TTC549 (cell line): ENCODE results near the gene SLCO4C1.

ENCODE experiments used
- FAIRE-seq: peaks from 2 replicates; lab custom pipeline; 2012; peaks lifted over from hg19 to GRCh38; lab: Jason Lieb, UNC

Gene SLCO4C1

DNA sequence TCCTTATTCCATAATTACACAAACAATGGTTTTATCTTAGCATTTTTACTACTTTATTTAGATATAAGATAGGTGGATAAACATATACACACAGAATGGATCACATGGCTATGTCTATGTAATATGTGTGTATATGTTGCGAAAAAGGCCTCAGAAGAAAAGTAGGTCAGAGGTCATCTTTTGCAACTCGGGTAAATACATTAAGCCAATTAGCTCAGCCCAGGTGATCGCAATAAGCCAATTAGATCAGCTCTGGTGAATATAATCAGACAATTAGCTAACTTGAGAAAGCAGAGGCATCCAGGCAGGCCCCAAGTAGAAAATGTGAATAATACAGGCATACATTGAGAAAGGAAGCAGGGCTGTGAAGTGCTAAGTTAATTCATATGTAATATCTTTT lies 24.3 kb downstream of the SLCO4C1 start:
- no peak for FAIRE-seq

DNA sequence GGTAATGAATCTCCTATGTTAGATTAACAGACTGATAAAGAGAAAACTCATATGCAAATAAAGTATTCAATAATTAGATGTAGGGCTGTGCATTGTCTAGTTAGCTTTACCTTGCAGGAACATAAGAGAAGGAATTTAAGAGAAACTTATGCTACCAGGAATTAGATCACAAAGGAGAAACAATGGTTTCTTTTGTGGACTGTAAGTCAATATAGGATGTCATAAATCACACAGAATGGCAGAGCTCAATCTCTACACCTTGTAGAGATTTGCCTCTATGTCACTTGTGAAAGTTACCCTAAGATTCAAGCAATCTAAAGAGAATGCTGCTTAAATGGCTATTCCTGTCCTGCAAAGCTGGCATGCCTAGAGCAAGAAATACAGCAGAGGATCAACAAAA lies 26.0 kb downstream of the SLCO4C1 start:
- no peak for FAIRE-seq

DNA sequence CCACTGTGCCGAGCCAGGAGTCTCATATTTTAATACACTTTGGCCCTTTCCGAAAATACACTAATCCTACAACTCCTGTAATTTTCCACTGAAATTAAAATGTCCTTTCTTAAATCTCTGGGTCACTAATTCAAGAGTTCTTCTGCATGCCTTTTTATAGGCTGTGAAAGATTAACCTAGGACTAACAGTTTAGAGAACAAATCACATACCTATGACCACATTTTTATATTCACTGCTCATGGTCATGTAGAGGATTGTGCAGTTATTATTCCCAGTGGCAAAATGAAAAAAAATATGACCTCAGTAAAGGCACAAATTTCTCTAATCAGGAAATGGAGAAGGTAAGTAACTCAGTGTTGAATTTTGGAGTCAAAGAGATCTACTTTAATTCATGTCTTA lies 33.4 kb downstream of the SLCO4C1 start:
- no peak for FAIRE-seq

DNA sequence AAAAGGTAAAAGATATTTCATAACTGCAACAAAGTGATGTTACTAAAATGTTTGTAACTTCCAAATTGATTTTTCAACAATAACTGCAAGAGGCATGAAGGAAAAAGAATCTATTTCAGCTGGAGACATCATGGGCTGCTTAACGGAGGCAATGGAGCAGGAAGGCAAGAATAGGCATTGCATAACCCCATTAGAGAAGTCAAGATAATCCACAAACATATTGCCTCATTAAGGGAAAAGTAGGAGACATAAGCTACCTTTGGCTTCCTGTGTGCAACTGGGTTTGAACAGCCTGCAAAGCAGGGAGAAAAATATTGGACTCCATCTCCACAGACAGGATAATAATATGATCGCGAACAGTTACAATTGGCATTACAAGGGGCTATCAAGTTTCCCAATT lies 46.7 kb downstream of the SLCO4C1 start:
- no peak for FAIRE-seq

DNA sequence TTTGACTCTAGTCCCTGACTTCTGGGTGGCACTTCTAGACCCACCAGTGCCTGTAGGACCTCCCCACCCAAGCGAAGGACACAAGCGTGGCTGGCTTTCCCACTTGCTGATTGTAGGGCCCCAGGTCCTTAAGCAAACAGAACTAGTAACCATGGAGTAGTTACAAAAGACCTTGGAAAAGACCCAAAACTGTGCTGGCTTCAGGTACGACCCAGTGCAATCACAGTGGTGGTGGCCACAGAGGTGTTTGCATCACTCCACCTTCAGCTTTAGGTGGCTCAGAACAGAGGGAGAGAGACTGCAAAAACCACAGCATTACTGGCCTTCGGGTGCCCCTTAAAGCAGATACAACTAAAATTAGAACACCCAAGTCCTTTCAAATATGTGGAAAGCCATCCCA lies 52.9 kb downstream of the SLCO4C1 start:
- FAIRE-seq = no peak

DNA sequence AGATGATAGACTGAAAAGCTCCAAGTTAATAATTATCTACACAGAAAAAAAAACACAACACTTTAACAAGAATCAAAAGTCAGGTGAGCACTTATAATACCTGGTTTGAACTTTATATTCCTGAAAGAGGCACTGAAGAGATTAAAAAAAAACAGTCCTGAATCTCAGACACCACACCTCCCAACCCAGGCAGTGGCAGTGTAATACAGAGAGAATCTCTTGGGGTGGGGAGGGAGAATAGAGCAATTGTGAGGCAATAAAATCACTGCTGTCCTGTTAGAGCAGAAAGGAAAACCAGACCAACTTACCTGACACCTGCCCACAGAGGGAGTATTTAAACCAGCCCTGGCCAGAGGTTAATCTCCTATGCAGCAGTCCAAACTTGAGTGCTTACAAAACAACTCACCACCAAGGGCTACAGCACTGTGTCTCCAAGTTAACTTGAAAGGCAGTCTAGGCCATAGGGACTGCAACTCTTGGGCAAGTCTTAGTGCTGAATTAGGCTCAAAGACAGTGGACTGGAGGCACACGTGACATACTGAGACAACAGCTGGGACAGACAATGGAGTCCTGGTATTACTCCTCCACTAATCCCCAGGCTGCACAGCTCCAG lies 54.2 kb downstream of the SLCO4C1 start:
- no peak for FAIRE-seq

DNA sequence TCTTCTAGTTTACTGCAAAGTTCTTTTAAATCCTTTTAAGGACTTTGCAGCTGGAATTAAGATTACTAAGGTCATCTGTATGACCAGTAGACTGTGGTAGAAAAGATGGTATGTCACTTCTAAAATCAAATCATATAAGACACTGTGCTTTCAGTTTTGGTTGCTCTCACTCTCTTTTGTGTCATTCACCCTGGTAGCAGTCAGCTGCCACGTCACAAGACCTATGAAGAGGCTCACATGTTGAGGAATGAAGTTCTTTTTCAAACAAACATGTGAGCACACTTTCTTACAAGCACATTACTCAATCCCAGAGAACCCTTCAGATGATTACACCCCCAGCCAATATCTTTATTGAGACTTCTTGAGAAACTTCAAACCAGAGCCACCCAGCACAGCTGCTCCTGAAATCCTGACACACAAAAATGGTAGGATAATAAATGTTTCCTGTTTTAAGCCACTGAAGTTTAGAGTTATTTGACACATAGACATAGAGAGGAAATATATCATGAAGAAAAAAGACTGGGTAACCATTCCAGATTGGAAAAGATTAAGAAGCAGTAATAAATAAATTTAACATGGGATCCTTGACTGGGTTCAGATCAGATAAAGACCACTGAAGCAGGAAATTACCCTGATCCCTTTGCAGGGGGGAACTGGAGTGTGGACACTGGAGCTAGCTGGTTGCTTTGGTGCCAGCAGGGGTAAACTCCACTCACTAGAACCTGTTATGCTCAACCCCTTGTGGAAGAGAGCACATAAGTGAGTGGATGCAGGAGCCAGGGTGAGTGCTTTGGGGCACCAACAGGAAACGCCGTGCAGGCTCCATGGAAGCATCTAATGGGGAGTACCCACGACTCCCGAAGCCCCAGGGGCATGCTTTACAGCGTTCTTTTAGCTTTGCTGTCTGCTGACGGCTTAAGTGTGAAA lies 64.1 kb downstream of the SLCO4C1 start:
- FAIRE-seq = no peak

DNA sequence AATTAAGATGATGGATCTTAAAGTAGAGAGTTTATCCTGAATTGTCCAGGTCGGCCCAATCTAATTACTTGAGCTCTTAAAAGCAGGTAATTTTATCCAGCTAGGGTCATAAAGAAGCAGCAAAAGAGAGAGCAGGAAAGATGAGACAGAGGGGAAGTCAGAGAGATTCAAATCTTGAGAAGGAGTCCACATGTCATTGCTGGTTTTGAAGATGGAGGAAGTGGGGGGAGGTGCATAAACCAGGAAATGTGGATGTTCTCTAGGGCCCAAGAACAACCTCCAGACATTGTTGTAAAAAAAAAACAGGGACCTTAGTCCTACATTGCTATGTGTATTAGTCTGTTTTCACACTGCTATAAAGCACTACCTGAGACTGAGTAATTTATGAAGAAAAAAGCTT lies 66.4 kb downstream of the SLCO4C1 start:
- FAIRE-seq = no peak

DNA sequence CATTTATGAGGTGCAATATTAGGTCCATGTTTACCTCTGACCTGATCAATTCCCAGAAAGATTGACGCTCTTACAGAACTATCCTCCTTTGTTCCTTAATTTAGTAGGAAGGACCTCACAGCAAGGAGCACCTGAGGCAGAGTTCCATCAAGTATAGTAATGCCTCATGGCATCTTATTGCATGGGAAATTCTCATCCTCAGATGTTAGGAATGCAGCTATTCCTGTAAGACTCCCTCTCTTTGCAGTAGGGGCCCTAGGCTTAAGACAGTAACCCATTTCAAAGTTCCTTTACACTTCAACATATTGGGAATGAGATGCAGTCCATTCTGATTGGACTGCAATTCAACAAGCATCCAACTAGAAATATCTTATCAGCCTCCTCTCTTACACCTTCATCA lies 69.8 kb downstream of the SLCO4C1 start:
- FAIRE-seq = no peak

DNA sequence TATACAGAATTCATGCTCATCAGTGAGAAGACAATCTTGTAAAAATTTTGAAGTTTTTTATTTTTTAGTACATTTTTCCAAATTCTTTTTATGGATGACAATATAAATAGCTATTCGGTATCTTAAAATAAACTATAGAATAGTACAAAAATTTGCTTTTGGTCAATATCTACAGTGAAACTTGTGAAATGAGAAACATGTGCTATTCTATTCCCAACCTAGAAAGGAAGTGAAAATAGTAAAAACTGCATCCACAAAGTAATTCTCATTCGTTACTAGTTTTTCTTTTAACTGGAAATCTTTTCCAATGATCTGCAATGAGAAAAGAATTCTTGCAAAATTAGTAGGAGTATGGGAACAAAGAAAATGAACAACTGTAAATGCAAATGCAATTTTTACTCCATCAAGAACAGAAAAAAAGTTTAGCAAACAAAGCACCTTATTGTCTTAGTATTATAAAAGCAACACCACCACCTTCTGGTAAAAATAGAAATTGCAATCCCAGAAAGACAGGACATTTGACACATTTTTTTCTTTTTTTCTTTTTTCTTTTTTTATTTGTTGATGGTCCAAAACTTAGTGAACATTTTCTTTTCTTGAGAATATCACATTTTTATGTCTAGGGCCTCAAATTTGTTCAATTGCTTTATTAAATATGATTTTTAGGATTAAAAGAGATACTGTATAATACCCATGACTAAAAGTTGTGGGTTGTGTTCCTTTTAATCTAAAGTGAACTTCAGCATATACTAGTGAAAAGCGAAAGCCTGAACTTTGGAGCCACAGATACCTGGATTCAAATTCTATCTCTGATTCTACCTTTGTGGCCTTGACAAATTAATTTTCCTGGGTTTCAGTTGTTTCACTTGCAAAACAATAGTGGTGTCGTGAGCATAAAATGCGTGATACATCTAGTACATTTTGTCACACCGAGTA lies 72.3 kb downstream of the SLCO4C1 start:
- peak; percentile 89 for FAIRE-seq

DNA sequence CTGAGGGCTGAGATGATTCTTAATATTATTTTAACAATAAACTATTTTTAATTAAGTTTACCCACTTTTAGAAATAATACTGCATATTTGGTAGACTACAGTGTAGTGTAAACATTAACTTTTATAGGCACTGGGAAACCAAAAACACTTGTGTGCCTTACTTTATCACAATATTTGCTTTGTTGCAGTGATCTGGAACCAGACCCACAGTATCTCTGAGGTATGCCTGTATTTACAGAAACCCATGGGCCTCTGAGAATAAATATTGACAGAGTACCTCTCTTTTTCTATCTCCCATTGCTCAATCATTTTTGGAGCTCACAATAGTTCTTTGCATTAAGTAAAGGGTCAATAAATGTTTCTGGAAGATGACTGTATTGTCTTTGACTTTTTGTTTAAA lies 73.3 kb downstream of the SLCO4C1 start:
- FAIRE-seq = no peak

DNA sequence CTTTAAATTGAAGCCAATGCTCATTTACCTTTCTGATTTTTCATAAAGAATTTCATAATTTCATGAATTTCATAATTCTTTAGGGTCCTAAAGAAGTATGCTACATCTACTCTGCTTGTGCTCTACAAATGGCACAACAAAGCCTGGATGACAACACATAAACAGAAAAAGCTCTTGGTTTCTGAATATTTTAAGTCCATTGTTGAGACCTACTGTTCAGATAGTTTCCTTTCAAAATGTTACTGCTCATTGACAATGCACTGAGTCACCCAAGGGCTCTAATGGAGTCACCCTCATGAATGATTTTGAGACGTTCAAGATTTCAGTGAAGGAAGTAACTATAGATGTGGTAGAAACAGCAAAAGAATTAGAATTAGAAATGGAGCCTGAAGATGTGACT lies 74.1 kb downstream of the SLCO4C1 start:
- FAIRE-seq = no peak

DNA sequence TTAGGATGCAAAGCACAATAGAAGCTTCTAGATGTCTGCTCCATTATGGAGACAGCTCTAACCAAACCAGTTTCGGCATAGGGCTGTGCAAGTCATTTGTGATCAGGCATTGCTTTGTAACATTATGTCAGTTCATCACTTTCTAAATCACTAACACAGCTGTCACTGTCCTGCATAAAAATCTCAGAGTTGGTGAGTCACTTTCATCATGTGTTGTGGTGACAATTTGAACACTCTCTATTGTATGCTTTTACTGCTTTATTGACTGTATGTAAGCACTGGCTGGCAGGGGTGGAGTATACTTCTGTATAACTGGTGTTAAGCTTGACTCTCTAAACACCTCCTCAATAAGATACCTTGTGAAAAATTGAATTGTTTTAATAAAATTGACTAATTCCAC lies 77.9 kb downstream of the SLCO4C1 start:
- no peak for FAIRE-seq

DNA sequence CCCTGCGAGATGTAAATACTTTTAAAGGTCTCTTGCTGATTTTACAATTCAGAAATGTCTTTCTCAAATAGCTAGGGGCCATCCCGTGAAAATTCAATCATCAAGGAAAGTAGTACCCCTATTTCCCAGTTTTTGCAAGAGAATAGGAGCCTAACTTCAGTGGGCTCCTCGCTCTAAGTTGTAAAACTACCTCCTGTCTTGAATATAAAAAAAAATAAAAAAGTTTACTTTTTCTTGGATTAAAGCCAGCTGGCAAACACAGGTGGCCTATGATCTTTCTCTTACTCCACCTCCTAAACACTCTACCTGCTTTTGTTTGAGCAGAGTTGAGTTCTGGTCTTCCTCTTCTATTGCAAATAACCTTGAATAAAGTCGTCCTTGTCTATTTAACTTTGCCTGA lies 79.4 kb downstream of the SLCO4C1 start:
- no peak for FAIRE-seq

DNA sequence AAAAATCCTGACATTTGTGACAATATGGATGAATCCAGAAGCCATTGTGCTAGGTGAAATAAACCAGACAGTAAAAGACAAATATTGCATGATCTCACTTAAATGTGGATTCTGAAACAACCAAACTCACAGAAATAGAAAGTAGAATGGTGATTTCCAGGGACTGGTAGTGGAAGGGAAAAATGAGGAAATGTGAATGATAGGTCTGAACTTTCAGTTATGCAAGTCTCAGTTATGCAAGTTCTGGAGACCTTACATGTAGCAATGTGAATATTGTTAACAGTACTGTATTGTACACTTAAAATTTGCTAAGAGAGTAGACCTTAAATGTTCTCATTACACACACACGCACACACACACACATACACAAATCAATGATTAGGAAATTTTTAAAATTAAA lies 84.9 kb downstream of the SLCO4C1 start:
- no peak for FAIRE-seq

DNA sequence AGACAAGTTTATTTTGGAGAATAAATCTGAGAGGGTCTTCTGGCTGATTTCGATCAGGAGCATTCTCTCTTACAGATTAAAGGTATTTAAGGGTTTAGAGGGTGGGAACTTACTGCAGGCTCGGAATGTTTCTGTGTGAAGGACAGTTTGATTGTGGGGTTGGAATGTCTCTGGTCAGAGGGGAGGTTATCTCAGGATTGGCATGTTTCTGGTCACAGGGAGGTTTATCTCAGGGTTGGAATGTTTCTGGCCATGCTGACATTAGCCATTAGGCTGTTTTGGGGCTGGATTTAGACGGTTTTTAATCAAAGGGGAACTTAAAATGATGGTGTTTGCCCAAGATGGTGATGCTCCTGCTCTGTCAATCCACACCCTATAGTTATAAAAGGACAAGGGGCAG lies 95.2 kb downstream of the SLCO4C1 start:
- no peak for FAIRE-seq

DNA sequence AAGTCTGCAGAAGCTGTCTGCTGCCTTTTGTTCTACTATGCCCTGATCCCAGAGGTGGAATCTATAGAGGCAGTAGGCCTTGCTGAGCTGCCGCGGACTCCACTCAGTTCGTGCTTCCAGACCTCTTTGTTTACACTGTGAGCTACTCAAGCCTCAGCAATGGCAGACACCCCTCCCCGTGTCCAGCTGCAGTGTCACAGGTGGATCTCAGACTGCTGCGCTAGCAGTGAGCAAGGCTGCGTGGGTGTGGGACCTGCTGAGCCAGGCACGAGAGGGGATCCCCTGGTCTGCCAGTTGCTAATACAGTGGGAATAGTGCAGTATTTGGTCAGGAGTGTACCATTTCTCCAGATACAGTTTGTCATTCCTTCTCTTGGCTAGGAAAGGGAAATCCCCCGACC lies 99.6 kb downstream of the SLCO4C1 start:
- FAIRE-seq = no peak
